Measurements from ENCODE around the gene TCP11.
"Not testable (repeated sequence)": the region's sequence is repeated elsewhere in the genome, so short reads cannot be mapped to it uniquely, and the experiment has no call there.

Gene TCP11

GRCh38 chr6:35142588-35143569 lies 1.7 kb upstream of the TCP11 start:
- no peak for DNase-seq

GRCh38 chr6:35140639-35141006 lies 516 bp downstream of the TCP11 start:
- DNase-seq, result no peak

DNA sequence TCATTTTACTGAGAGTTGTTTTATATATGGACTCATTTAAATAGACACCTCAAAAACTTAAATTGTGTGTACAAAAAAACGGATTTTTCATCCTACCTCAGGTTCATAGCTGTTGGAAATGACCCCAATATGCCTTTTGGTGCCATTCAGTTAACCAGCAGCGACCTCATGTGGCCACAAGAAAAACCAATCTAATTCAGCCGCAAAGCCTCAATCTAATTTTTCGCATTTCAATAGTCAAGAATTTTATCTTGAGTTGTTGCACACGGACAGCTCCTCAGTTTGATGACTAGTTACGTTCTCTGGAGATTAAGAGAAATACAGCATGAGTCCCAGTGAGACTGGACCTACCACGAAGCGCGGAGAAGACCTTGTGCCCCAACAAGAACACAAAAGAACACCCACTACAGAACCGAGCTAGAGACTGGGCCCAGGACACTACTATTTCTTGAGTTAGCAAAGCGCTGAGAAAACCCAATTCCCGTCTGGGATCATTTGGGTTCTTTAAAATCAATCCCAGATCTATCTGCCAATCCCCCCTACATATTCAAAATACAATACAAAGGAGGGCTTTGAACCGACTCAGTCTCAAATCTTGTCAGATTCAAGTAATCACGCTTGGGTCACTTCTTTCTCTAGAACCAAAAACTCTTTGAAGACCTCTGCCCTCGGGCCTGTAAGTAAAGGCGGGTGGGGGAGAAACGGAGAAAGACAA lies 1.1 kb downstream of the TCP11 start:
- peak in 5 of 6 experiments; percentile 12 to 50 (median 14) for DNase-seq

DNA sequence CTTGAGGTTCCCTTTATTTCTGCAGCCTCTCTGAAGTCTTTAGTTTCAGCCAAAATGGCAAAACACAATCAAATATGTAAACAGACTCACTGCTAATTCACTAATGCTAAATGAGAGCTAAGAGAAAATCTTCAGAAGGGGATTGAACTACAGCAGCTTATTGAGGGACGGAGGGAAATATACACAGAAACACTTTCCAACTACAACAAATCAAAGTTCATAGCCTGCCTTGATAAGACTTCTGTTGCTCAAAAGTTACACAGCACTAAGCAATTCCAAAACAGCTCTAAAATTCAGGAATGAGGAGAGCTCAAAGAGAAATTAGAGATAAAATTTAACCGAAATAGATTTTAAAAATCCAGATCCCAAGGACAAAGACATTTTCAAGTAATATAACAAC lies 1.7 kb downstream of the TCP11 start:
- DNase-seq, result no peak

DNA sequence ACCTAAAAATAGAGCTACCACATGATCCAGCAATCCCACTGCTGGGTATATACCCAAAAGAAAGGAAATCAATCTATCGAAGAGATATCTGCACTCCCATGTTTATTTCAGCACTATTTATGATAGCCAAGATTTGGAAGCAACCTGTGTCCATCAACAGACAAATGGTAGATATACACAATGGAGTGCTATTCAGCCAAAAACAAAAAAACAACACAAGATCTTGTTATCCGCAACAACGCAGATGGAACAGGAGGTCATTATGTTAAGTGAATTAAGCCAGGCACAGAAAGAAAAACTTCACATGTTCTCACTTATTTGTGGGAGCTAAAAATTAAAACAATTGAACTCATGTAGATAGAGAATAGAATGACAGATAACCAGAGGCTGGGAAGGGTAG lies 2.9 kb downstream of the TCP11 start:
- not testable (repeated sequence) for DNase-seq

DNA sequence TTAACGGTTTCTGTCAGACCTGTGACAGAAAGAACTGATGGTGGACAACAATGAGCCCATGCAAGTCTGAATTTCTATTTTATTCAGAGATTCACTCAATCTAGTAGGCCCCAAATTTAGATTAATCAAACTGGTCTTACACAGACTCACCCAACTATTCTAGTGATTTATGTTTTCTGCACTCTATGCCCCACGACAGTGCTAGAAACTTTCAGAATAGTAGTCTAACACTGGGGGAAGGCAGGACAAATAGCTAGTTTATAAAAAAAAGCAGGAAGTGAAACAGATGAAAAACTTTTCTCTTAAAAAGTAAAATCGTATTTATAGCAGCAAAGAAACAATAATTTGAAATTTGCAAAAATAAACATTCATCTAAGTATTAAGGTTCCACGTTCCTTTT lies 5.0 kb downstream of the TCP11 start:
- no peak for DNase-seq

DNA sequence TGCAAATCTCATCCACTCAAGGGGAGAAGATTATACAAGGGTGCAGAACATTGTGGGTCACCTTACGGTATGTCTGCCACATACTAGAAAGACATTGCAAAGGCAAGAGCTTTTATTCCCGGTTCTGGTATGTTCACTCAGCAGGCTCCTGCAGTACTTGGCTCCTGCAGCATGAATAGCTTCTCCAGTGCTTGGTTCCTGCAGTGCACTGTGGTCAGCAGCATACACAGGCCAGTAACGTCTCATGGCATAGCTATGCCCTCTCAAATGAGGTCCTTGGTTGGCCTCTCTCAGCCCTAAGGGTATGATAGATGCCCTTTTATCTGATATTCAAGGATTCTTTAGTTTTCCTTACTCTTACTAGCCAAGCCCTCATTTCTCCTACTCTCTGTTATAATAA lies 12.6 kb downstream of the TCP11 start:
- no peak for DNase-seq

GRCh38 chr6:35128042-35128441 lies 13.1 kb downstream of the TCP11 start:
- no peak for DNase-seq

DNA sequence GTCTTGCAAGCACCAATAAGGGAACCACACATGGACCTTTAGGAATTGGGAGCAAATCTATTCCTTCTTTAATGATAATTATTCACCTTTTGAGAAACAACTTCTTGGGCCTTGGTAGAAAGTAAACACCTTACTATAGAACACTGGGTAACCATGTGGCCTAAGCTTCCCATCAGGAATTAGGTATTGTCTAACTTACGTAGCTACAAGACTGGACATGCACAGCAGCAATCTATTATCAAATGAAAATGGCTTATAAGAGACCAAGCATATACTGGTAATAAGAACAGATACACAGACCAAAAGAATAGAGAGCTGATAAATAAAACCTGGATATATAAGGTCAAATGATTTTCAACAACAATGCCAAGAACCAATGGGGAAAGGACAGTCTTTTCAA lies 16.8 kb downstream of the TCP11 start:
- DNase-seq, result no peak

GRCh38 chr6:35120746-35121145 lies 20.4 kb downstream of the TCP11 start:
- no peak for DNase-seq

- no peak for DNase-seq
Measured at GRCh38 chr6:35108309-35108885, 32.7 kb downstream of the TCP11 start.

DNA sequence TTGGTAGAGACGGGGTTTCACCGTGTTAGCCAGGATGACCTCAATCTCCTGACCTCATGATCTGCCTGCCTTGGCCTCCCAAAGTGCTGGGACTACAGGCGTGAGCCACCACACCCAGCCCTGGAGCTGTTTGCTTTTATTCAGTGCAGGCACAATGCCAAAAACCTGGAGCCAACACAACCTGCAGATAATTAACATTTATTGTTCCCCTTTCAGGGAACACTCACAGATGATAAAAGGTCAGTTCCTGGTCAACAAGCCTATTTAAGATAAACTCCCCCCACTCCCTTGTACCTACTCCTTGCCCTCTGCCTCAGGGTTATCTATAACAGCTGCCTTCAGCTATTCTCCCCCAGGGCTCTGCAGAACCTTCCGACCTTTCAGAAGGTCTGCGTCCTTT lies 33.4 kb downstream of the TCP11 start:
- not testable (repeated sequence) for DNase-seq

GRCh38 chr6:35107208-35107607 lies 33.9 kb downstream of the TCP11 start:
- DNase-seq, result not testable (repeated sequence)

GRCh38 chr6:35106061-35106460 lies 35.1 kb downstream of the TCP11 start:
- DNase-seq, result not testable (repeated sequence)

GRCh38 chr6:35105078-35105477 lies 36.1 kb downstream of the TCP11 start:
- no peak for DNase-seq

DNA sequence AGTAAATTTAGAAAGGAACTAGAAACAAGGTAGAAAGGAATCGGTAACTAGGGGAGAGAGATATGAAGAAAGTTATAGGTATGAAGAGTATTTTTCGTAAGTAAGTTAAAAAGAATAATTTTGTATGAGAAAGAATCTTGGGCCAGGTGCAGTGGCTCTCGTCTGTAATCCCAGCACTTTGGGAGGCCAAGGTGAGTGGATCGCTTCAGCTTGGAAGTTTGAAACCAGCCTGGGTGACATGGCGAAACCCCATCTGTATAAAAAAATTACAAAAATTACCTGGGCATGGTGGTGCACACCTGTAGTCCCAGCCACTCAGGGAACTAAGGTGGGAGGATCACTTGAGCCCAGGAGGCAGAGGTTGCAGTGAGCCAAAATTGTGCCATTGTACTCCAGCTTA lies 42.0 kb downstream of the TCP11 start:
- no peak for DNase-seq

GRCh38 chr6:35096129-35096862 lies 44.8 kb downstream of the TCP11 start:
- no peak for DNase-seq

DNA sequence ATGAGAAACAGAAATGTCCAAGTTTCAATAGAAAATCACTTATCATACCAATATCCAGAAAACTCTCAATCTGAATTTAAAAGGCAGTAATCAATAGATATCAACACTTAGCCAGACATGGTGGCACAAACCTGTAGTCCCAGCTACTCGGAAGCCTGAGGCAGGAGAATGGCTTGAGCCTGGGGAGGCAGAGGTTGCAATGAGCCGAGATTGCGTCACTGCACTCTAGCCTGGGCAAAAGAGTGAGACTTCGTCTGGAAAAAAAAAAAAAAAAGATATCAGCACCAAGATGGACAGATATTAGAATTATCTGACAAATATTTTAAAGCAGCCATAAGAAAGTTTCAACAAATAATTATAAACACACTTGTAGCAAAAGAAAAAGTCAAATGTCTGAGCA lies 47.0 kb downstream of the TCP11 start:
- DNase-seq, result no peak

DNA sequence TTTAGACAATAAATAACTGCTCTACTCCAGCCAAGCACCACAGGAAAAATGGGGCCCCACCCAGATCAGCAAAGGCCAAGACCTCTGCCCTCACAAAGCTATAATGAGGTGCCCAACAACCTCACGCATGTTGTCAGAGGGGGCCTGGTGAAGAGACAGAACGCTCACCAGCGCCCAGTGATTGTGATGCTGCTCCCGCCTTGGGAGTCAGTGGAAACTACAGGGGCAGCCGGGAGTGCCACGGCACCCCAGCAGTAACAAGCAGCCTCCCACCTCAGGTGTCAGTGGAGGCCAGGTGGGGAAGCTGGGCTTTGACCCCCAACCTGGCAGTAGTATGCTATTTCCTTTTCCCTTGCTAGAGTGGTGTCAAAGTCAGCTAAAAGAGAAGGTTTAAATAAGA lies 47.4 kb downstream of the TCP11 start:
- no peak for DNase-seq

DNA sequence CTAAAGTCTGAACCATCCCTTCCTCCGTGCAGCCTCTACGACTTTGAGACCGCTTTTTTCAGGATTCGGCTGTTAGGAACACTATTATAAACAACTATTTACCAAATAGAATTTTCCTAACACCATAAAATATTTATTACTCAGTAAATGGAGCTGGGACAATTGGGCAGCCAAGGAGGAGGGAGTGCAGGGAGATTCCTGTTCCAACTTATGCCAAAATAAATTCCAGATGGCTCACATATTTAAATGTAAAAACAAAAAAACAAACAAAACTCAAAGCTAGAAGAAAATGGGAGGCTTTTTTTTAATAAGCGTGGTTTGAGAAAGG lies 48.1 kb downstream of the TCP11 start:
- no peak for DNase-seq

DNA sequence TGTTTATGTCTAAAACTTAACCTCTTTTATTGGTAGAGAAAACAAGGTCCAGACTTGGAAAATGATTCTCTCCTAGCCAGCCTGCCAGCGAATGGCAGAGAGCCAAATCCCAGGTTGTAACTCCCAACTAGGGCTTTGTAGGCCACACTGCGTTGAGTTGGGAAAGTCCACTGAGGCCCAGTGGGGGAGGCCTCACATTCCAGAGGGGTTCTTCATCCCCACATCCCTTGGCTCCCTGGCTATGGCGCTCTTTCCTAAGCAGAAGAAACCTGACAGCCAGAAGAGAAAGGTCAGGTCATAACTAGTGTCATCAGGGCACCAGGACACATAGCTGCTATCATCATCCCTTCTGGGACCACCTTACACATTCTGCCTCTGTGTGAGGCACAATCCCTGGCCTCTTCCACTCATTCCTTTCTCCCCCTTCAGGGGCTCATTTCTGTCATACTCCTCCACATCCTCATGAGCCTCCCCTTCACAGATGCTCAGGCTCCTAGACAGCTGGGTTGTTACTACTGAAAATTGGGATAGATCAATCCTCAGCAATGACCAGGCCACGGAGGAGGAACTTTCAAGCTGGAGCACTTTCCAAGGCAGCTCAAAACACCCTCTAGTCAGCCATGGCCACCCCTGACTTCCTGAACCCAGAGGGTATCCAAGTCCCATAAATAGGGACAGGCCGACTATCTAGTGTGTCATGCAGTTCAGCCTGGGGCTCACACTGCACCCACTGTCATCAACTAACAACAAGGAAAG lies 48.6 kb downstream of the TCP11 start:
- DNase-seq, result no peak

GRCh38 chr6:35091346-35092083 lies 49.6 kb downstream of the TCP11 start:
- no peak for DNase-seq
